Liver (tissue), 9 donors: ENCODE data around the gene P4HTM. TPM values are rescaled to one million over a fixed set of nuclear protein-coding genes. Genes with fewer than 3 reads are reported as not detected.

Experiments used
- DNase-seq: peaks from one replicate; pipeline ENCODE4 v3.0.0-alpha.2; 2017; ENCODE audit warnings: low spot score
- H3K27ac ChIP-seq, 2 donors: one replicate each; pipeline ENCODE4 v1.7.0; 2013; ENCODE audit warnings: inconsistent platforms in 2 of 2, low read length in 2 of 2, control low read depth in 1 of 2, low read depth in 1 of 2, mild to moderate bottlenecking in 1 of 2
- H3K27me3 ChIP-seq, 4 donors: one replicate each; pipeline versions ENCODE4 v1.6.1 to v1.7.0; 2013; ENCODE audit warnings: low read length in 3 of 4, inconsistent platforms in 1 of 4, mild to moderate bottlenecking in 1 of 4, moderate library complexity in 1 of 4; ENCODE audit not compliant: control insufficient read depth in 4 of 4, insufficient read depth in 4 of 4
- H3K36me3 ChIP-seq, 4 donors: one replicate each; pipeline versions ENCODE4 v1.6.1 to v1.7.0; 2013; ENCODE audit warnings: low read length in 3 of 4, mild to moderate bottlenecking in 3 of 4, low read depth in 1 of 4, moderate library complexity in 1 of 4; ENCODE audit not compliant: control insufficient read depth in 4 of 4, insufficient read depth in 3 of 4
- H3K4me1 ChIP-seq, 4 donors: one replicate each; pipeline versions ENCODE4 v1.6.1 to v1.7.0; 2013; ENCODE audit warnings: low read length in 3 of 4, mild to moderate bottlenecking in 3 of 4, moderate library complexity in 1 of 4; ENCODE audit not compliant: control insufficient read depth in 4 of 4, insufficient read depth in 4 of 4
- H3K4me3 ChIP-seq, 3 donors: one replicate each; pipeline versions ENCODE4 v1.6.1 to v1.7.0; 2013; ENCODE audit warnings: low read length in 3 of 3, control low read depth in 1 of 3, low read depth in 1 of 3, mild to moderate bottlenecking in 1 of 3
- H3K9ac ChIP-seq, 2 donors: one replicate each; pipeline ENCODE4 v1.7.0; 2013; ENCODE audit warnings: low read length in 2 of 2, mild to moderate bottlenecking in 2 of 2, moderate library complexity in 2 of 2, control low read depth in 1 of 2, low read depth in 1 of 2
- H3K9me3 ChIP-seq, 4 donors: one replicate each; pipeline versions ENCODE4 v1.6.1 to v1.7.0; 2013; ENCODE audit warnings: low read length in 3 of 4; ENCODE audit not compliant: control insufficient read depth in 4 of 4
- EGR1 ChIP-seq, 2 donors: IDR thresholded peaks; 2 replicates each; pipeline ENCODE4 v1.6.1; 2016 to 2018; ENCODE audit warnings: antibody characterized with exemption in 2 of 2, low read depth in 2 of 2
- FOXA1 ChIP-seq: IDR thresholded peaks from 2 replicates; pipeline ENCODE4 v1.6.1; 2016; ENCODE audit warnings: antibody characterized with exemption
- FOXA2 ChIP-seq: IDR thresholded peaks from 2 replicates; pipeline ENCODE4 v1.6.1; 2016; ENCODE audit warnings: antibody characterized with exemption
- GABPA ChIP-seq, 2 donors: IDR thresholded peaks in 1 of 2; conservative IDR thresholded peaks in 1 of 2; 2 replicates each; pipeline ENCODE4 v1.6.1; 2016; ENCODE audit warnings: antibody characterized with exemption in 2 of 2, mild to moderate bottlenecking in 1 of 2, moderate library complexity in 1 of 2
- HNF4A ChIP-seq, 2 donors: conservative IDR thresholded peaks; 2 replicates each; pipeline ENCODE4 v1.6.1; 2016; ENCODE audit warnings: antibody characterized with exemption in 2 of 2, mild to moderate bottlenecking in 2 of 2
- HNF4G ChIP-seq: IDR thresholded peaks from 2 replicates; pipeline ENCODE4 v1.6.1; 2016; ENCODE audit warnings: antibody characterized with exemption
- JUND ChIP-seq, 2 donors: IDR thresholded peaks; 2 replicates each; pipeline ENCODE4 v1.6.1; 2016; ENCODE audit warnings: antibody characterized with exemption in 2 of 2
- NR2F2 ChIP-seq: IDR thresholded peaks from 2 replicates; pipeline ENCODE4 v1.6.1; 2016; ENCODE audit warnings: antibody characterized with exemption
- RAD21 ChIP-seq, 2 donors: IDR thresholded peaks; 2 replicates each; pipeline ENCODE4 v1.6.1; 2016; ENCODE audit warnings: antibody characterized with exemption in 2 of 2, mild to moderate bottlenecking in 2 of 2
- RXRA ChIP-seq, 2 donors: IDR thresholded peaks; 2 replicates each; pipeline ENCODE4 v1.6.1; 2017 to 2018; ENCODE audit warnings: antibody characterized with exemption in 2 of 2, mild to moderate bottlenecking in 1 of 2
- SP1 ChIP-seq: IDR thresholded peaks from 2 replicates; pipeline ENCODE4 v1.6.1; 2018; ENCODE audit warnings: antibody characterized with exemption, mild to moderate bottlenecking
- TAF1 ChIP-seq: conservative IDR thresholded peaks from 2 replicates; pipeline ENCODE4 v1.6.1; 2016; ENCODE audit warnings: antibody characterized with exemption, mild to moderate bottlenecking
- YY1 ChIP-seq: IDR thresholded peaks from 2 replicates; pipeline ENCODE4 v1.6.1; 2016; ENCODE audit warnings: antibody characterized with exemption, mild to moderate bottlenecking
- WGBS: extraction: QIAGEN DNeasy Blood & Tissue Kit; methylation state at CpG from one replicate; pipeline ENCODE4 v1.1.7; 2013; 5-methylcytosine and 5-hydroxymethylcytosine counted together
- polyA plus RNA-seq, 2 donors: library from polyadenylated mRNA; stranded (reverse) in 1 of 2; unstranded in 1 of 2; fragments of 200-250 nt in 1 of 2; fragments of >200 nt in 1 of 2; fragmentation: Nextera tagmentation in 1 of 2; extraction: Ambion mirVana in 1 of 2; gene quantifications; one replicate each; pipeline versions ENCODE4 v1.2.1 to v1.2.3, GENCODE V29; 2013 to 2015
- total RNA-seq, 2 donors: library from RNA; depleted of rRNA; stranded (reverse); fragments of >200 nt; gene quantifications; one replicate each; pipeline ENCODE4 v1.2.3, GENCODE V29; 2014
- TF ChIP-seq, protein P1 (sequence below): IDR thresholded peaks from 2 replicates; pipeline ENCODE4 v1.6.1; 2016; ENCODE audit warnings: antibody characterized with exemption
- TF ChIP-seq, protein P2 (sequence below): IDR thresholded peaks from 2 replicates; pipeline ENCODE4 v1.6.1; 2016; ENCODE audit warnings: antibody characterized with exemption
- TF ChIP-seq, protein P3 (sequence below): IDR thresholded peaks from 2 replicates; pipeline ENCODE4 v1.6.1; 2016; ENCODE audit warnings: antibody characterized with exemption, mild to moderate bottlenecking
- TF ChIP-seq, protein P4 (sequence below): IDR thresholded peaks from 2 replicates; pipeline ENCODE4 v1.6.1; 2016; ENCODE audit warnings: antibody characterized with exemption
- TF ChIP-seq, protein P5 (sequence below): fragments of 150-350 bp; IDR thresholded peaks from 2 replicates; pipeline ENCODE4 v1.5.1; 2017; ENCODE audit warnings: improper control_type of control experiment, low read depth, low read length; ENCODE audit not compliant: missing input control
- donor health status: healthy.
- donor health status: healthy.
- donor health status: healthy.
- donor health status: healthy.
- donor health status: healthy.

The P4HTM gene
- total and polyA plus RNA-seq, 4 donors: 10.0 to 16.2 (median 11.9) TPM

DNA sequence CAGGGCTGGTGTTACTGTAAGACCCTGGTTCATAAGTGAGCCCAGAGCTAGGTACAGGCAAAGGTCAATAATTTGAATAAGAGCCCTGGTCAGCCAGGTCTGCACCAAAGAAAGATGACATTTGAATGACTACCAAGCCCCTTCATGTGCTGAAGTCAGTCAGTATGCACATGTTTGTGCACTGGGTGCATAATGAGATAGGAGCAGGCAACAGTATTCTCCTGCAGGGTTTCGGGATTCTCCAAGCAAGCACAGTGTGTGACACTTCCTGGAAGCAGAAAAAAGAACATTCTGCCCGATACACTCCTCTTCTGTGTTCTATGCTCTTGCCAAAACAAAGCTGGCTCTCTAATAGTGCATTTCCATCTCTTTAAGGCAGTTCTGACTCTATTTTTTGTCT lies 44.6 kb downstream of the P4HTM start:
- TF ChIP-seq RAD21 (IDR thresholded peaks at IDR 0.05) (no peak), SP1 (no peak), NR2F2 (no peak), JUND (IDR thresholded peaks at IDR 0.05) (no peak), EGR1 (IDR thresholded peaks at IDR 0.05; ENCODE audit: low read depth in 2 of 2) (no peak), FOXA2 (no peak), RXRA (IDR thresholded peaks at IDR 0.05) (no peak), YY1 (no peak), GABPA (IDR thresholded peaks at IDR 0.05 in 1 of 2, conservative IDR thresholded peaks at IDR 0.05 in 1 of 2) (no peak), HNF4G (no peak), TAF1 (no peak), HNF4A (conservative IDR thresholded peaks at IDR 0.05) (no peak), FOXA1 (no peak)
- TF ChIP-seq, protein P1, sequence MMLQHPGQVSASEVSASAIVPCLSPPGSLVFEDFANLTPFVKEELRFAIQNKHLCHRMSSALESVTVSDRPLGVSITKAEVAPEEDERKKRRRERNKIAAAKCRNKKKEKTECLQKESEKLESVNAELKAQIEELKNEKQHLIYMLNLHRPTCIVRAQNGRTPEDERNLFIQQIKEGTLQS: no peak
- TF ChIP-seq, protein P2, sequence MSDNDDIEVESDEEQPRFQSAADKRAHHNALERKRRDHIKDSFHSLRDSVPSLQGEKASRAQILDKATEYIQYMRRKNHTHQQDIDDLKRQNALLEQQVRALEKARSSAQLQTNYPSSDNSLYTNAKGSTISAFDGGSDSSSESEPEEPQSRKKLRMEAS: no peak
- TF ChIP-seq, protein P3, sequence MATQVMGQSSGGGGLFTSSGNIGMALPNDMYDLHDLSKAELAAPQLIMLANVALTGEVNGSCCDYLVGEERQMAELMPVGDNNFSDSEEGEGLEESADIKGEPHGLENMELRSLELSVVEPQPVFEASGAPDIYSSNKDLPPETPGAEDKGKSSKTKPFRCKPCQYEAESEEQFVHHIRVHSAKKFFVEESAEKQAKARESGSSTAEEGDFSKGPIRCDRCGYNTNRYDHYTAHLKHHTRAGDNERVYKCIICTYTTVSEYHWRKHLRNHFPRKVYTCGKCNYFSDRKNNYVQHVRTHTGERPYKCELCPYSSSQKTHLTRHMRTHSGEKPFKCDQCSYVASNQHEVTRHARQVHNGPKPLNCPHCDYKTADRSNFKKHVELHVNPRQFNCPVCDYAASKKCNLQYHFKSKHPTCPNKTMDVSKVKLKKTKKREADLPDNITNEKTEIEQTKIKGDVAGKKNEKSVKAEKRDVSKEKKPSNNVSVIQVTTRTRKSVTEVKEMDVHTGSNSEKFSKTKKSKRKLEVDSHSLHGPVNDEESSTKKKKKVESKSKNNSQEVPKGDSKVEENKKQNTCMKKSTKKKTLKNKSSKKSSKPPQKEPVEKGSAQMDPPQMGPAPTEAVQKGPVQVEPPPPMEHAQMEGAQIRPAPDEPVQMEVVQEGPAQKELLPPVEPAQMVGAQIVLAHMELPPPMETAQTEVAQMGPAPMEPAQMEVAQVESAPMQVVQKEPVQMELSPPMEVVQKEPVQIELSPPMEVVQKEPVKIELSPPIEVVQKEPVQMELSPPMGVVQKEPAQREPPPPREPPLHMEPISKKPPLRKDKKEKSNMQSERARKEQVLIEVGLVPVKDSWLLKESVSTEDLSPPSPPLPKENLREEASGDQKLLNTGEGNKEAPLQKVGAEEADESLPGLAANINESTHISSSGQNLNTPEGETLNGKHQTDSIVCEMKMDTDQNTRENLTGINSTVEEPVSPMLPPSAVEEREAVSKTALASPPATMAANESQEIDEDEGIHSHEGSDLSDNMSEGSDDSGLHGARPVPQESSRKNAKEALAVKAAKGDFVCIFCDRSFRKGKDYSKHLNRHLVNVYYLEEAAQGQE: no peak
- TF ChIP-seq, protein P4, sequence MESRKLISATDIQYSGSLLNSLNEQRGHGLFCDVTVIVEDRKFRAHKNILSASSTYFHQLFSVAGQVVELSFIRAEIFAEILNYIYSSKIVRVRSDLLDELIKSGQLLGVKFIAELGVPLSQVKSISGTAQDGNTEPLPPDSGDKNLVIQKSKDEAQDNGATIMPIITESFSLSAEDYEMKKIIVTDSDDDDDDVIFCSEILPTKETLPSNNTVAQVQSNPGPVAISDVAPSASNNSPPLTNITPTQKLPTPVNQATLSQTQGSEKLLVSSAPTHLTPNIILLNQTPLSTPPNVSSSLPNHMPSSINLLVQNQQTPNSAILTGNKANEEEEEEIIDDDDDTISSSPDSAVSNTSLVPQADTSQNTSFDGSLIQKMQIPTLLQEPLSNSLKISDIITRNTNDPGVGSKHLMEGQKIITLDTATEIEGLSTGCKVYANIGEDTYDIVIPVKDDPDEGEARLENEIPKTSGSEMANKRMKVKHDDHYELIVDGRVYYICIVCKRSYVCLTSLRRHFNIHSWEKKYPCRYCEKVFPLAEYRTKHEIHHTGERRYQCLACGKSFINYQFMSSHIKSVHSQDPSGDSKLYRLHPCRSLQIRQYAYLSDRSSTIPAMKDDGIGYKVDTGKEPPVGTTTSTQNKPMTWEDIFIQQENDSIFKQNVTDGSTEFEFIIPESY: no peak
- TF ChIP-seq, protein P5, sequence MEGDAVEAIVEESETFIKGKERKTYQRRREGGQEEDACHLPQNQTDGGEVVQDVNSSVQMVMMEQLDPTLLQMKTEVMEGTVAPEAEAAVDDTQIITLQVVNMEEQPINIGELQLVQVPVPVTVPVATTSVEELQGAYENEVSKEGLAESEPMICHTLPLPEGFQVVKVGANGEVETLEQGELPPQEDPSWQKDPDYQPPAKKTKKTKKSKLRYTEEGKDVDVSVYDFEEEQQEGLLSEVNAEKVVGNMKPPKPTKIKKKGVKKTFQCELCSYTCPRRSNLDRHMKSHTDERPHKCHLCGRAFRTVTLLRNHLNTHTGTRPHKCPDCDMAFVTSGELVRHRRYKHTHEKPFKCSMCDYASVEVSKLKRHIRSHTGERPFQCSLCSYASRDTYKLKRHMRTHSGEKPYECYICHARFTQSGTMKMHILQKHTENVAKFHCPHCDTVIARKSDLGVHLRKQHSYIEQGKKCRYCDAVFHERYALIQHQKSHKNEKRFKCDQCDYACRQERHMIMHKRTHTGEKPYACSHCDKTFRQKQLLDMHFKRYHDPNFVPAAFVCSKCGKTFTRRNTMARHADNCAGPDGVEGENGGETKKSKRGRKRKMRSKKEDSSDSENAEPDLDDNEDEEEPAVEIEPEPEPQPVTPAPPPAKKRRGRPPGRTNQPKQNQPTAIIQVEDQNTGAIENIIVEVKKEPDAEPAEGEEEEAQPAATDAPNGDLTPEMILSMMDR: no peak
- H3K9me3 ChIP-seq: no peaks in the 10 kb centered on the region
- no peak for DNase-seq
- H3K27ac ChIP-seq: no peak overlapping the region
- H3K4me3 ChIP-seq: no peak overlapping the region
- H3K27me3 ChIP-seq: no peaks in the 10 kb centered on the region
- H3K9ac ChIP-seq: no peak overlapping the region
- H3K36me3 ChIP-seq: peaks cover 9 to 38% (median 32%) of the 10 kb centered on the region in 4 donors
- H3K4me1 ChIP-seq: no peaks in the 10 kb centered on the region
- WGBS: 90% methylated on average over 2 of the region's 2 CpGs
